ENCODE measurements around the gene RGCC.
A peak's percentile ranks its signal among the peaks of the same experiment; 100 is the strongest.

GRCh38 chr13:41458761-41459431 lies 1.5 kb downstream of the RGCC start:
- TF ChIP-seq CTCF (conservative IDR thresholded peaks at IDR 0.05; ENCODE audit: low read depth, low read length), result peak; percentile 79
- no peak for TF ChIP-seq EZH2phosphoT487 (IDR thresholded peaks at IDR 0.05; ENCODE audit: borderline replicate concordance, low read length)

Measured in PC-3 (cell line).